Measurements from ENCODE around the gene NIT2. TPM values are rescaled to one million over a fixed set of nuclear protein-coding genes. Genes with fewer than 3 reads are reported as not detected.

The NIT2 gene
- total and polyA plus RNA-seq, 2 of the 4 experiments (the other 2 are of a cell fraction), result 12.4 to 27.1 TPM

- Histone ChIP-seq H3K9me1 (ENCODE audit: insufficient read depth, low read length) (no peaks in the 10 kb centered on the region; the same call in 1 of the 2 replicates), H2AK5ac (ENCODE audit: low read depth, low read length) (peak overlapping the region; percentile 99), H3K9me3 (ENCODE audit: control insufficient read depth, insufficient read depth, low read length) (no peaks in the 10 kb centered on the region), H3K27me3 (ENCODE audit: control insufficient read depth, insufficient read depth, low read length) (no peaks in the 10 kb centered on the region), H4K8ac (ENCODE audit: low read depth in 2 of 2, low read length in 2 of 2) (peak overlapping the region; percentile 96 to 99), H2BK120ac (ENCODE audit: low read depth, low read length) (peak overlapping the region; percentile 87), H3K9ac (ENCODE audit: low read depth, low read length) (peak overlapping the region; percentile 99), H3K36me3 (ENCODE audit: control insufficient read depth, insufficient read depth, low read length) (no peaks in the 10 kb centered on the region), H3K79me1 (ENCODE audit: low read depth in 1 of 2, low read length in 2 of 2) (peaks cover 0 to 32% of the 10 kb centered on the region in 2 experiments; a peak in 2 of 4 replicates), H2BK15ac (ENCODE audit: low read depth, low read length) (peak overlapping the region; percentile 84; the same call in 1 of the 3 replicates), H3K4me1 (ENCODE audit: control insufficient read depth, insufficient read depth, low read length) (no peaks in the 10 kb centered on the region), H4K20me1 (ENCODE audit: insufficient read depth, low read length) (peaks cover 19% of the 10 kb centered on the region; the same call in 1 of the 2 replicates), H4K91ac (ENCODE audit: insufficient read depth, low read depth, low read length) (peak overlapping the region; percentile 99), H4K5ac (ENCODE audit: low read depth, low read length) (peak overlapping the region; percentile 98), H2AK9ac (replicated peaks; ENCODE audit: low read depth, low read length, poor library complexity) (peak overlapping the region; percentile 98), H3K27ac (ENCODE audit: insufficient read depth, low read length) (peak overlapping the region; percentile 98), H2AFZ (replicated peaks; ENCODE audit: low read length, poor library complexity) (peak overlapping the region; percentile 89), H3K14ac (replicated peaks; ENCODE audit: low read depth, low read length) (peak overlapping the region; percentile 99), H3K23ac (ENCODE audit: low read depth, low read length) (peak overlapping the region; percentile 100), H3K4ac (ENCODE audit: low read depth, low read length) (peak overlapping the region; percentile 98), H2BK5ac (ENCODE audit: low read depth, low read length, poor library complexity, severe bottlenecking) (peak overlapping the region; percentile 95), H3K56ac (ENCODE audit: extremely low read depth, insufficient read depth, low read length) (peak overlapping the region; percentile 100), H3K4me3 (ENCODE audit: insufficient read depth, low read depth, low read length) (peak overlapping the region; percentile 60), H3K4me2 (ENCODE audit: low read depth, low read length) (peak overlapping the region; percentile 98), H2BK20ac (ENCODE audit: low read depth, low read length) (peak overlapping the region; percentile 66; the same call in 1 of the 2 replicates), H3K18ac (ENCODE audit: low read depth, low read length) (peak overlapping the region; percentile 96)
- dilution Hi-C loops (cut with HindIII; ENCODE audit: low sequenced_read_pairs, unreplicated experiment) (no loop called here), intact Hi-C loops (cut with micrococcal nuclease) (loop anchor here (5.0 kb wide), 1 partner anchor 91 kb away; the partner anchor contains the start of gene TMEM45A), in situ Hi-C loops (cut with MboI; ENCODE audit: low sequenced_read_pairs) (no loop called here)
- TF ChIP-seq NFE2L2 (IDR thresholded peaks at IDR 0.05; ENCODE audit: low read depth, low read length) (no peak), SMC3 (IDR thresholded peaks at IDR 0.05; ENCODE audit: low read depth, low read length) (no peak), RCOR1 (IDR thresholded peaks at IDR 0.05; ENCODE audit: insufficient replicate concordance, low read length) (no peak), BHLHE40 (IDR thresholded peaks at IDR 0.05; ENCODE audit: low read depth, low read length) (no peak), ELK1 (IDR thresholded peaks at IDR 0.05; ENCODE audit: borderline replicate concordance, low read depth, low read length) (no peak), POLR2A (IDR thresholded peaks at IDR 0.05; ENCODE audit: low read depth, low read length) (no peak), MXI1 (IDR thresholded peaks at IDR 0.05; ENCODE audit: borderline replicate concordance, low read depth, low read length) (no peak), MAFK (IDR thresholded peaks at IDR 0.05; ENCODE audit: low read depth, low read length) (no peak), FOS (IDR thresholded peaks at IDR 0.05; ENCODE audit: low read depth, low read length) (no peak), CTCF (conservative IDR thresholded peaks at IDR 0.05; ENCODE audit: low read depth, low read length) (no peak), CEBPB (IDR thresholded peaks at IDR 0.05; ENCODE audit: low read depth, low read length) (no peak), CHD1 (IDR thresholded peaks at IDR 0.05; ENCODE audit: low read depth, low read length) (no peak)
- TF ChIP-seq, protein P1, sequence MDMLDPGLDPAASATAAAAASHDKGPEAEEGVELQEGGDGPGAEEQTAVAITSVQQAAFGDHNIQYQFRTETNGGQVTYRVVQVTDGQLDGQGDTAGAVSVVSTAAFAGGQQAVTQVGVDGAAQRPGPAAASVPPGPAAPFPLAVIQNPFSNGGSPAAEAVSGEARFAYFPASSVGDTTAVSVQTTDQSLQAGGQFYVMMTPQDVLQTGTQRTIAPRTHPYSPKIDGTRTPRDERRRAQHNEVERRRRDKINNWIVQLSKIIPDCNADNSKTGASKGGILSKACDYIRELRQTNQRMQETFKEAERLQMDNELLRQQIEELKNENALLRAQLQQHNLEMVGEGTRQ (IDR thresholded peaks at IDR 0.05; ENCODE audit: low read depth, low read length), result no peak
- ChIA-PET POLR2A (ENCODE audit: unreplicated experiment) (interaction anchor here (0.5 to 1.6 kb wide), 5 partner anchors 15 to 105 kb away, joined by 3 to 6 read pairs (median 4); no protein-coding TSS in a partner anchor), CTCF (interaction anchor here (1.0 kb wide), 1 partner anchor 18 kb away, joined by 3 read pairs; no protein-coding TSS in a partner anchor)
- peak; percentile 56 for DNase-seq
- ATAC-seq (ENCODE audit: low read depth), result peak; percentile 15
- TSS peak; percentile 80 for BruUV-seq (replicated peaks)
- WGBS, 2 experiments (ENCODE audit: extremely low coverage in 2 of 2, insufficient read length in 1 of 2), result 0% methylated on average over 17 of the region's 23 CpGs; no CpG with 5 or more reads in 1 of the 2 experiments
Measured at GRCh38 chr3:100401674-100402041, 67.1 kb downstream of the NIT2 start.
